Measurements from ENCODE around the gene ALDH5A1. TPM values are rescaled to one million over a fixed set of nuclear protein-coding genes. Genes with fewer than 3 reads are reported as not detected.
A peak's percentile ranks its signal among the peaks of the same experiment; 100 is the strongest.

ALDH5A1 gene
- total RNA-seq, 1 donor from 2014 or later, result 0.53 TPM

- no peak for DNase-seq (ENCODE audit: low read depth)
Observed at GRCh38 chr6:24535210-24535609, 40.4 kb downstream of the ALDH5A1 start.

GRCh38 chr6:24536466-24536865 is 41.7 kb downstream of the ALDH5A1 start:
- FAIRE-seq, result no peak
- Histone ChIP-seq H3K4me3 (ENCODE audit: low read depth, low read length) (no peak overlapping the region), H3K27me3 (ENCODE audit: control insufficient read depth, insufficient read depth, low read length) (no peaks in the 10 kb centered on the region), H3K36me3 (ENCODE audit: control insufficient read depth, insufficient read depth, low read length) (no peaks in the 10 kb centered on the region)
- TF ChIP-seq, protein P1, sequence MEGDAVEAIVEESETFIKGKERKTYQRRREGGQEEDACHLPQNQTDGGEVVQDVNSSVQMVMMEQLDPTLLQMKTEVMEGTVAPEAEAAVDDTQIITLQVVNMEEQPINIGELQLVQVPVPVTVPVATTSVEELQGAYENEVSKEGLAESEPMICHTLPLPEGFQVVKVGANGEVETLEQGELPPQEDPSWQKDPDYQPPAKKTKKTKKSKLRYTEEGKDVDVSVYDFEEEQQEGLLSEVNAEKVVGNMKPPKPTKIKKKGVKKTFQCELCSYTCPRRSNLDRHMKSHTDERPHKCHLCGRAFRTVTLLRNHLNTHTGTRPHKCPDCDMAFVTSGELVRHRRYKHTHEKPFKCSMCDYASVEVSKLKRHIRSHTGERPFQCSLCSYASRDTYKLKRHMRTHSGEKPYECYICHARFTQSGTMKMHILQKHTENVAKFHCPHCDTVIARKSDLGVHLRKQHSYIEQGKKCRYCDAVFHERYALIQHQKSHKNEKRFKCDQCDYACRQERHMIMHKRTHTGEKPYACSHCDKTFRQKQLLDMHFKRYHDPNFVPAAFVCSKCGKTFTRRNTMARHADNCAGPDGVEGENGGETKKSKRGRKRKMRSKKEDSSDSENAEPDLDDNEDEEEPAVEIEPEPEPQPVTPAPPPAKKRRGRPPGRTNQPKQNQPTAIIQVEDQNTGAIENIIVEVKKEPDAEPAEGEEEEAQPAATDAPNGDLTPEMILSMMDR (IDR thresholded peaks at IDR 0.05; ENCODE audit: insufficient read depth, low read length, severe bottlenecking), result no peak
- DNase-seq (ENCODE audit: low read depth), result no peak

More at GRCh38 chr6:24535210-24535609, 40.4 kb downstream of the ALDH5A1 start:
- TF ChIP-seq, protein P1 (IDR thresholded peaks at IDR 0.05; ENCODE audit: insufficient read depth, low read length, severe bottlenecking), result no peak
- FAIRE-seq, result no peak
- H3K4me3 ChIP-seq (ENCODE audit: low read depth, low read length), result no peak overlapping the region
- no peaks in the 10 kb centered on the region for H3K36me3 ChIP-seq (ENCODE audit: control insufficient read depth, insufficient read depth, low read length)
- no peaks in the 10 kb centered on the region for H3K27me3 ChIP-seq (ENCODE audit: control insufficient read depth, insufficient read depth, low read length)

DNA sequence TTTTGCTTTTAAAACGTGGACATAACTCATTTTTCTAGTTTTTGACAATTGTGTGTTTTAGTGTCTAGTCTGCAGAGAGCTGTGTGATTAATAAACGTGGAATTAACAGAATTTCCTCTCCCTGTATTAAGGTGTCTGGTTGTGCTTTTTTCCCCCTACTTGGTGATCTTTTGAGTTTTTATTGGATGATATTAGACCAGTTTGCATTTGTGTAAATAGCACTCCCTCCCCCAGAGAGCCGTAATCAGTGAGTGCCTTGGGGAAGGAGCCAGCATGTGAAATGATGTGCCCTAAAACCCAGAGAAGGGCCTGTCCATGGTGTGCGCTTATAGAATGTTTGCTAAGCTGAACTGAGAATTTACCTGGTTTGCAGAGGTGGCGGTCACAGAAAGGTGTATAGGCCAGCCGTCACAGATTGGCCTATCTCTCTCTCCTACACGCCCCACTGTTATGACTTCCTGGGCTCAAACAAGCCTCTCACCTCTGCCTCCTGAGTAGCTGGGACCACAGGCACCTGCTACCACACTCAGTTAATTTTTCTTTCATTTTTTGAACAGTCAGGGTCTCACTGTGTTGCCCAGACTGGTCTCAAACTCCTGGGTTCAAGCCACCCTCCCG is 42.4 kb downstream of the ALDH5A1 start:
- Histone ChIP-seq H3K27me3 (ENCODE audit: control insufficient read depth, insufficient read depth, low read length) (no peaks in the 10 kb centered on the region), H3K36me3 (ENCODE audit: control insufficient read depth, insufficient read depth, low read length) (no peaks in the 10 kb centered on the region), H3K4me3 (ENCODE audit: low read depth, low read length) (no peak overlapping the region)
- FAIRE-seq (no peak), DNase-seq (ENCODE audit: low read depth) (no peak)
- TF ChIP-seq, protein P1 (IDR thresholded peaks at IDR 0.05; ENCODE audit: insufficient read depth, low read length, severe bottlenecking), result no peak

- no peaks in the 10 kb centered on the region for H3K36me3 ChIP-seq (ENCODE audit: control insufficient read depth, insufficient read depth, low read length)
- no peak for FAIRE-seq
- H3K27me3 ChIP-seq (ENCODE audit: control insufficient read depth, insufficient read depth, low read length), result no peaks in the 10 kb centered on the region
- no peak overlapping the region for H3K4me3 ChIP-seq (ENCODE audit: low read depth, low read length)
- DNase-seq (ENCODE audit: low read depth), result peak; percentile 63
- TF ChIP-seq, protein P1 (IDR thresholded peaks at IDR 0.05; ENCODE audit: insufficient read depth, low read length, severe bottlenecking), result no peak
Observed at GRCh38 chr6:24537771-24538385, 43.1 kb downstream of the ALDH5A1 start.

DNA sequence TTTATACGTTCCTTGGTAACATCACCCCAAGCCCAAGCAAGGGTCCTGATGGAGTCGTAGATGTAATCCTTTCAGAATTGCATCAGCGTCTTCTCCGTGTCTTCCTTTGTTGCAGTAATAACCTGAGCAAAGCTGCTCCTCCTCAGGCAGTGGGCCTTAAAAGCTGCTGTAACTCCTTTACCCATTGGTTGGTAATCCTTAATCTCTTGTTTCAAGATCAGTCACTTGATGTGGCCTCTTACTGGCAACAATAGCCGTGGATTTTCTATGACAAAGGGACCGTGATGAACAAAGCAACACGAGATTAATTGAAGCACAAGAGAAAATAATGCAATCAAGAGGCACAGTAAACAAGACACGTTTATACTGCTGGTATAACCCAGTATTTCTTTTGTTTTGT is 44.6 kb downstream of the ALDH5A1 start:
- DNase-seq (ENCODE audit: low read depth) (no peak), FAIRE-seq (no peak)
- Histone ChIP-seq H3K27me3 (ENCODE audit: control insufficient read depth, insufficient read depth, low read length) (no peaks in the 10 kb centered on the region), H3K36me3 (ENCODE audit: control insufficient read depth, insufficient read depth, low read length) (no peaks in the 10 kb centered on the region), H3K4me3 (ENCODE audit: low read depth, low read length) (no peak overlapping the region)
- TF ChIP-seq, protein P1 (IDR thresholded peaks at IDR 0.05; ENCODE audit: insufficient read depth, low read length, severe bottlenecking), result no peak

Data from bronchial epithelial cell (primary cell).